AG09309 (cell line): ENCODE data around the gene KCTD1.
A peak's percentile ranks its signal among the peaks of the same experiment; 100 is the strongest.

Source experiments
- DNase-seq: peaks from one replicate; pipeline ENCODE4 v3.0.0-alpha.2; 2010; ENCODE audit warnings: low read depth
- H3K4me3 ChIP-seq: 2 replicates; pipeline ENCODE4 v1.5.1; 2011; ENCODE audit warnings: mild to moderate bottlenecking, low read depth, low read length, moderate library complexity; ENCODE audit not compliant: control insufficient read depth
- CTCF ChIP-seq: IDR thresholded peaks from 2 replicates; pipeline ENCODE4 v1.5.1; 2011; ENCODE audit warnings: mild to moderate bottlenecking, low read depth, low read length, inconsistent platforms; ENCODE audit not compliant: insufficient read depth, control insufficient read depth; ENCODE audit errors: missing control alignments

Gene KCTD1

GRCh38 chr18:26548415-26549262 lies at the start of gene KCTD1:
Gene KCTD1, minus strand, starts transcription at chr18:26548553. Its CDS starts 17 bp downstream, at chr18:26548536.
- peak within 1 kb of the TSS; percentile 81 for H3K4me3 ChIP-seq
- peak; percentile 37 for DNase-seq
- TF ChIP-seq CTCF: no peak

- TF ChIP-seq CTCF: no peak
These were observed 45.3 kb upstream of the KCTD1 start for GRCh38 chr18:26593365-26594320.

GRCh38 chr18:26584745-26585144 lies 36.4 kb upstream of the KCTD1 start:
- TF ChIP-seq CTCF: no peak
- no peak for DNase-seq
- H3K4me3 ChIP-seq: no peak overlapping the region

More at GRCh38 chr18:26593365-26594320, 45.3 kb upstream of the KCTD1 start:
- H3K4me3 ChIP-seq: no peak overlapping the region
- no peak for DNase-seq

- no peak overlapping the region for H3K4me3 ChIP-seq
- no peak for DNase-seq
- no peak for TF ChIP-seq CTCF
These were observed 31.7 kb upstream of the KCTD1 start for GRCh38 chr18:26579941-26580618.

- no peak for TF ChIP-seq CTCF
- no peak overlapping the region for H3K4me3 ChIP-seq
- DNase-seq: no peak
These were observed 27.5 kb upstream of the KCTD1 start for GRCh38 chr18:26575865-26576217.
